GM12873 (cell line): ENCODE data around the gene DTNBP1.

ENCODE experiments used
- CTCF ChIP-seq: IDR thresholded peaks from 2 replicates; pipeline ENCODE4 v1.5.1; 2012; ENCODE audit warnings: low read depth, mild to moderate bottlenecking, moderate library complexity, low read length, control low read depth; ENCODE audit not compliant: insufficient read depth; ENCODE audit errors: missing control alignments

The DTNBP1 gene

GRCh38 chr6:15653581-15653980 lies 9.2 kb downstream of the DTNBP1 start:
- TF ChIP-seq CTCF: no peak

GRCh38 chr6:15644904-15645303 lies 17.9 kb downstream of the DTNBP1 start:
- TF ChIP-seq CTCF: no peak

- no peak for TF ChIP-seq CTCF
These were observed 19.3 kb downstream of the DTNBP1 start for GRCh38 chr6:15643542-15643941.

- TF ChIP-seq CTCF: peak; percentile 52
These were observed 20.6 kb downstream of the DTNBP1 start for GRCh38 chr6:15642276-15642675.

- no peak for TF ChIP-seq CTCF
These were observed 24.5 kb downstream of the DTNBP1 start for GRCh38 chr6:15638373-15638772.

GRCh38 chr6:15631432-15631831 lies 31.4 kb downstream of the DTNBP1 start:
- no peak for TF ChIP-seq CTCF

GRCh38 chr6:15630202-15630601 lies 32.6 kb downstream of the DTNBP1 start:
- no peak for TF ChIP-seq CTCF
